ENCODE data around the gene NAB2.
A peak's percentile ranks its signal among the peaks of the same experiment; 100 is the strongest.

Gene NAB2

GRCh38 chr12:57072661-57073060, 16.3 kb upstream of the NAB2 start:
- no peak for DNase-seq

- peak; percentile 60 for DNase-seq
Measured at GRCh38 chr12:57073566-57074450, 15.1 kb upstream of the NAB2 start.

GRCh38 chr12:57078519-57079404, 10.2 kb upstream of the NAB2 start, which contains the start of gene NEMP1:
Gene NEMP1 (minus strand): TSS chr12:57078791. CDS start chr12:57078745, 46 bp downstream.
- DNase-seq = peak; percentile 100

DNA sequence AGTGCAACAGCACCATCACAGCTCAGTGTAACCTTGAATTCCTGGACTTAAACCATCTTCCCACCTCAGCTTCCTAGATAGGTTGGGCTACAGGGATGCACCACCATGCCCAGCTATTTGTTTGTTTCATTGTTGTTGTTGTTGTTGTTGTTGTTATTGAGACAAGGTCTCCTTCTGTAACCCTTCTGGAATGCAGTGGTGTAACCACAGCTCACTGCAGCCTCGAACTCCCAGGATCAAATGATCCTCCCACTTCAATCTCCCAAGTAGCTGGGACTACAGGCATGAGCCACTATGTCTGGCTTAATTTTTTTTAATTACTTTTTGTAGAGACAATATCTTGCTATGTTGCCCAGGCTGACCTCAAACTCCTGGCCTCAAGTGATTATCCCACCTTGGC, 9.1 kb upstream of the NAB2 start:
- DNase-seq = no peak

GRCh38 chr12:57080855-57081254, 8.1 kb upstream of the NAB2 start:
- DNase-seq = no peak

- DNase-seq = peak; percentile 35
Measured at GRCh38 chr12:57085999-57086492, 2.9 kb upstream of the NAB2 start.

DNA sequence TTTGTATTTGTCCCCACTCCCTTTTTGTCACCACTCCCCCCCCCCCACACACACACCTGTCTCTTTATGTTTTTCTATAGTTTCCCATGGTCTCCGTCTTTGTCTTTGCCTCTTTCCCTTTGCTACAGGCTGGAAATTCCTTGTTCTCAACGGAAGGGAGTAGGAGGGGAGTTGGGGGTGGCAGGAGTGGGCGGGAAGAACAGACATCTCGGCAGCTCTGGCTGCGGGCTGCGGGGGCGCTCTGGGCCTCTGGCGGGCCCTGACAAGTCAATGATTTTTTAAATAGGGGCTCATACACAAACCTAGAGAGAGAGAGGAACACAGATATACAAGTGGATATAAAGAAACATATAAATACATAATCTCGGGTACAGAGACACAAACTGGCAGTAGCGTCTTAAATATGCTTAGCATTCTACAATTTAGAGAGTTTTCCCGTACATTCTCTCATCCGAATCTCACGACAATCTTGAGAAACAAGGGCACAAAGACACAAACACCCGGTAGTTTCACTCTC, 2.4 kb upstream of the NAB2 start:
- peak; percentile 59 for DNase-seq

GRCh38 chr12:57087010-57087690, 1.8 kb upstream of the NAB2 start:
- DNase-seq = peak; percentile 84

GRCh38 chr12:57087691-57088353, 1.1 kb upstream of the NAB2 start:
- DNase-seq = peak; percentile 87

DNA sequence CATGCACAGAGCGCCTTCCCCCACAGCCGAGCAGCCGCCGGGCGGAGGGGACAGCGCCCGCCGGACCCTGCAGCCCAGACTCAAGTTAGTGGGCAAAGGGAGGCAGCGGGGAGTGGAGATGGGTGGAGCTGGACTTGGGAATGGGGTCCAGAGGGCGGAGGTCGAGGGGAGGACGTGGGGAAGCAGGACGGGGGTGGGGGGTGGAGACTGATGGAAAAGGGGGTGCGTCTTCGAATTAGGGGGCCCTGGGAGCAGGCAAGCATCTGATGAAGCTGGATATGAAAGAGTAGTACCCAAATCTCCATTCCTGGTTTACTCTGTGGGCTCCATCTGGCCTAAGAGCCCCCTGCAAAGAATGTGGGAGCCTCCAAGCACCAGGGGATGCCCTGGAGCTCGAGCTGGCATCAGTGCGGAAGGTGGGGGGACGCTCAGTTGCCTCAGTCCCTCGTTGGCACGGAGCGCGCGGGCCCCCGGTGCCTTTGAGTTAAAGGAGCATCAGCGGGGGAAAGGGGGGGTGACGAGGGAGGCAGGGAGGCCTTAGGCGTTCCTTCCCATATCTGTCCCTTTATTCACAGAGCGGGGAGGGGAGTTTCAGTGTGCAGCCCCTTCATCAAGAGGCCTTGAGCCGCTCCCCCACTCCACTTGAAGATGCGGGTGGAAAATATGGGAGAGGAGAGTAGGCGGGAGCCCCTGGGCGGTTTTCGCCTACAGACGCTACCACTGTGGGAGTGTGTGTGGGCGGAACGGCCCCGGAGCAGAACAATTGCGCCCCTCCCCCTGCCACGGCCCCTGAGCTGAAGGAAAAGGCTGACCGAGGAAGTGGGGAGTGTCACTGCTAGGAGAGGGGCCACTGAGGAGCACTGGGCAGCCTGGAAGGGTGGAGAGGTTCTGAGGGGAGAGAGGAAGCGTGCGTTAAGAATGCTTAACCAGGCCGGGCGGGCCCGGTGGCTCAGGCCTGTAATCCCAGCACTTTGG, 644 bp downstream of the NAB2 start:
- DNase-seq = peak; percentile 36

- no peak for DNase-seq
Measured at GRCh38 chr12:57090490-57090889, 1.6 kb downstream of the NAB2 start.

GRCh38 chr12:57090924-57091637, 2.2 kb downstream of the NAB2 start:
- no peak for DNase-seq

GRCh38 chr12:57091638-57092528, 3.0 kb downstream of the NAB2 start:
- DNase-seq = no peak

DNA sequence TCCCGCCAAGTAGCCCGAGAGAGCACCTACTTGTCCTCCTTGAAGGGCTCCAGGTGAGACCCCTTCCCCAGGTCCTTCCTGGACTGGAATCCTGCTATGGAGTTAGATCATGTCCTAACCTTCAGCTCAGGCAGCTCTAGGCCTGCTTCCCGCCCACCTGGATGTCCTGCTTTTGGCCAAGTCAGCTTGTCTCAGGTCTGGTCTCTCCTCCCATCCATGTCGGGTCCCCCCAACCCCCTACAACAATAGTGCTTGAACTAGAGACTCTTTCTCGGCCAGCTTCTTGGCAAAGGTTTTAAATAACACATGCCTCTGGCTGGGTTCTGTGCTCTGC, 3.6 kb downstream of the NAB2 start:
- DNase-seq = no peak

- DNase-seq = no peak
Measured at GRCh38 chr12:57092876-57093414, 4.0 kb downstream of the NAB2 start.

DNA sequence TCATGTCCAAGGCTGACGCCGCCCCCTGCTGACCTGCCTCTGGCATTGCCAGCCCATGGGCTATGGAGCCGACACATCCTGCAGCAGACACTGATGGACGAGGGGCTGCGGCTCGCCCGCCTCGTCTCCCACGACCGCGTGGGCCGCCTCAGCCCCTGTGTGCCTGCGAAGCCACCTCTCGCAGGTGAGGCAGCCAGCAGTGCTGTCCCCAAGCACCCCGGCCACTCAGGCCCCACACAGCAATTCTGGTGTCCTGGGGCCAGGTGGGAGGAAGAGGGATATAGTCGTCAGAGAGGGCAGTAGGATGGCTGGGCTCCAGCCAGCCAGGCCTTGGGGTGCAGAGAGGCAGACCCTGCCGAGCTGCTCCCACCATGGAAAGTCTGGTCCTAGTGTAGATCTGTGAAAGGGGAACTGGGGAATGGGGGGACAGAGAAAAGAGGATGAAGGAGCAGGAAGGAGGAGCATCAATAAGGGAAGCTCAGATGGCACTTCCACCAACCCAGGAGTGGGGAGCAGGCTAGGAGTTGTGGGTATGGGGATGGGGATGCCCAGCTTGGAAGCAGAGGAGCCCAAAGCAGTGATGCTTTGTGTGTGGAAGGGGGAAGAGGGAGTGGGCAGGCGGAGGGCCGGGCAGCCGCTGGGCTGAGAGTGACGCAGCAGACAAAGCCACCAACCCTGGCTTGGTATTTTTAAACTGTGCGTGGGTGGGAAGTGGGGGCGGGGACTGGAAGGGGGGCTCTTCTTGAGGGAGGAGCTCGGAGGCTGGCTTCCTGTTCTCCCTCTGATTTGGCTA, 4.7 kb downstream of the NAB2 start:
- peak; percentile 65 for DNase-seq

- DNase-seq = no peak
Measured at GRCh38 chr12:57094208-57095160, 5.6 kb downstream of the NAB2 start.

Measured in inflammatory macrophage treated with lipopolysaccharide for 4 hours (primary cell).